Measurements from ENCODE around the gene NGDN. TPM values are rescaled to one million over a fixed set of nuclear protein-coding genes. Genes with fewer than 3 reads are reported as not detected.
A peak's percentile ranks its signal among the peaks of the same experiment; 100 is the strongest.

Gene NGDN
- total and polyA plus RNA-seq, 9 donors: 37.0 to 46.9 (median 39.6) TPM

GRCh38 chr14:23438101-23438971 lies 31.2 kb upstream of the NGDN start:
- peak; percentile 61 for DNase-seq
- Histone ChIP-seq H3K4me1 (ENCODE audit: control insufficient read depth, insufficient read depth, low read length) (peaks cover 86% of the 10 kb centered on the region), H3K27ac (ENCODE audit: low read length) (peak overlapping the region; percentile 88), H3K27me3 (ENCODE audit: control insufficient read depth, insufficient read depth, low read length) (no peaks in the 10 kb centered on the region), H3K36me3 (ENCODE audit: control insufficient read depth, insufficient read depth, low read length) (no peaks in the 10 kb centered on the region), H3K9me3 (replicated peaks; ENCODE audit: control insufficient read depth, low read depth, low read length) (no peaks in the 10 kb centered on the region), H3K4me3 (ENCODE audit: low read length) (no peak overlapping the region)
- WGBS (ENCODE audit: insufficient coverage): 32% methylated on average over 12 of the region's 15 CpGs

- no peak for DNase-seq
- H3K4me1 ChIP-seq (ENCODE audit: control insufficient read depth, insufficient read depth, low read length): peaks cover 93% of the 10 kb centered on the region
- no peaks in the 10 kb centered on the region for H3K9me3 ChIP-seq (replicated peaks; ENCODE audit: control insufficient read depth, low read depth, low read length)
- H3K36me3 ChIP-seq (ENCODE audit: control insufficient read depth, insufficient read depth, low read length): no peaks in the 10 kb centered on the region
- 89% methylated on average over 5 of the region's 6 CpGs for WGBS (ENCODE audit: insufficient coverage)
- peak overlapping the region; percentile 88 for H3K27ac ChIP-seq (ENCODE audit: low read length)
- H3K4me3 ChIP-seq (ENCODE audit: low read length): no peak overlapping the region
- no peaks in the 10 kb centered on the region for H3K27me3 ChIP-seq (ENCODE audit: control insufficient read depth, insufficient read depth, low read length)
Measured at GRCh38 chr14:23439107-23439835, 30.2 kb upstream of the NGDN start.

- Histone ChIP-seq H3K4me1 (ENCODE audit: control insufficient read depth, insufficient read depth, low read length) (peaks cover 87% of the 10 kb centered on the region), H3K36me3 (ENCODE audit: control insufficient read depth, insufficient read depth, low read length) (no peaks in the 10 kb centered on the region), H3K27me3 (ENCODE audit: control insufficient read depth, insufficient read depth, low read length) (no peaks in the 10 kb centered on the region), H3K9me3 (replicated peaks; ENCODE audit: control insufficient read depth, low read depth, low read length) (no peaks in the 10 kb centered on the region), H3K27ac (ENCODE audit: low read length) (peak overlapping the region; percentile 47), H3K4me3 (ENCODE audit: low read length) (no peak overlapping the region)
- WGBS (ENCODE audit: insufficient coverage): 17% methylated on average over 1 of the region's 1 CpG
- no peak for DNase-seq
Measured at GRCh38 chr14:23441076-23441475, 28.4 kb upstream of the NGDN start.

GRCh38 chr14:23442721-23443356 lies 26.7 kb upstream of the NGDN start:
- Histone ChIP-seq H3K9me3 (replicated peaks; ENCODE audit: control insufficient read depth, low read depth, low read length) (no peaks in the 10 kb centered on the region), H3K4me3 (ENCODE audit: low read length) (no peak overlapping the region), H3K36me3 (ENCODE audit: control insufficient read depth, insufficient read depth, low read length) (no peaks in the 10 kb centered on the region), H3K27me3 (ENCODE audit: control insufficient read depth, insufficient read depth, low read length) (no peaks in the 10 kb centered on the region), H3K27ac (ENCODE audit: low read length) (peak overlapping the region; percentile 76), H3K4me1 (ENCODE audit: control insufficient read depth, insufficient read depth, low read length) (peaks cover 76% of the 10 kb centered on the region)
- 70% methylated on average over 9 of the region's 9 CpGs for WGBS (ENCODE audit: insufficient coverage)
- DNase-seq: no peak

- H3K36me3 ChIP-seq (ENCODE audit: control insufficient read depth, insufficient read depth, low read length): no peaks in the 10 kb centered on the region
- H3K27ac ChIP-seq (ENCODE audit: low read length): peak overlapping the region; percentile 76
- no peaks in the 10 kb centered on the region for H3K27me3 ChIP-seq (ENCODE audit: control insufficient read depth, insufficient read depth, low read length)
- H3K4me3 ChIP-seq (ENCODE audit: low read length): no peak overlapping the region
- no peaks in the 10 kb centered on the region for H3K9me3 ChIP-seq (replicated peaks; ENCODE audit: control insufficient read depth, low read depth, low read length)
- DNase-seq: peak; percentile 23
- 72% methylated on average over 5 of the region's 11 CpGs for WGBS (ENCODE audit: insufficient coverage)
- peaks cover 71% of the 10 kb centered on the region for H3K4me1 ChIP-seq (ENCODE audit: control insufficient read depth, insufficient read depth, low read length)
Measured at GRCh38 chr14:23443411-23443812, 26.1 kb upstream of the NGDN start.

- WGBS (ENCODE audit: insufficient coverage): 64% methylated on average over 2 of the region's 6 CpGs
- H3K36me3 ChIP-seq (ENCODE audit: control insufficient read depth, insufficient read depth, low read length): no peaks in the 10 kb centered on the region
Measured at GRCh38 chr14:23443881-23444280, 25.6 kb upstream of the NGDN start.

GRCh38 chr14:23444314-23444713 lies 25.2 kb upstream of the NGDN start:
- Histone ChIP-seq H3K4me3 (ENCODE audit: low read length) (no peak overlapping the region), H3K4me1 (ENCODE audit: control insufficient read depth, insufficient read depth, low read length) (peaks cover 62% of the 10 kb centered on the region), H3K36me3 (ENCODE audit: control insufficient read depth, insufficient read depth, low read length) (no peaks in the 10 kb centered on the region), H3K27ac (ENCODE audit: low read length) (peak overlapping the region; percentile 76), H3K27me3 (ENCODE audit: control insufficient read depth, insufficient read depth, low read length) (no peaks in the 10 kb centered on the region), H3K9me3 (replicated peaks; ENCODE audit: control insufficient read depth, low read depth, low read length) (no peaks in the 10 kb centered on the region)
- no CpG with 5 or more reads among the region's 1 CpG for whole genome bisulfite sequencing (ENCODE audit: insufficient coverage)
- DNase-seq: peak; percentile 37

More at GRCh38 chr14:23443881-23444280, 25.6 kb upstream of the NGDN start:
- Histone ChIP-seq H3K27me3 (ENCODE audit: control insufficient read depth, insufficient read depth, low read length) (no peaks in the 10 kb centered on the region), H3K9me3 (replicated peaks; ENCODE audit: control insufficient read depth, low read depth, low read length) (no peaks in the 10 kb centered on the region), H3K4me1 (ENCODE audit: control insufficient read depth, insufficient read depth, low read length) (peaks cover 66% of the 10 kb centered on the region), H3K27ac (ENCODE audit: low read length) (peak overlapping the region; percentile 76), H3K4me3 (ENCODE audit: low read length) (no peak overlapping the region)
- no peak for DNase-seq

- Histone ChIP-seq H3K36me3 (ENCODE audit: control insufficient read depth, insufficient read depth, low read length) (no peaks in the 10 kb centered on the region), H3K4me3 (ENCODE audit: low read length) (no peak overlapping the region), H3K27me3 (ENCODE audit: control insufficient read depth, insufficient read depth, low read length) (no peaks in the 10 kb centered on the region), H3K4me1 (ENCODE audit: control insufficient read depth, insufficient read depth, low read length) (peaks cover 49% of the 10 kb centered on the region), H3K9me3 (replicated peaks; ENCODE audit: control insufficient read depth, low read depth, low read length) (no peaks in the 10 kb centered on the region), H3K27ac (ENCODE audit: low read length) (peak overlapping the region; percentile 63)
- DNase-seq: no peak
- no CpG with 5 or more reads among the region's 4 CpGs for WGBS (ENCODE audit: insufficient coverage)
Measured at GRCh38 chr14:23445773-23446172, 23.7 kb upstream of the NGDN start.

GRCh38 chr14:23446291-23446851 lies 23.1 kb upstream of the NGDN start:
- H3K4me3 ChIP-seq (ENCODE audit: low read length): no peak overlapping the region

More at GRCh38 chr14:23446291-23446851, 23.1 kb upstream of the NGDN start:
- no peak for DNase-seq
- Histone ChIP-seq H3K36me3 (ENCODE audit: control insufficient read depth, insufficient read depth, low read length) (no peaks in the 10 kb centered on the region), H3K4me1 (ENCODE audit: control insufficient read depth, insufficient read depth, low read length) (peaks cover 43% of the 10 kb centered on the region), H3K27me3 (ENCODE audit: control insufficient read depth, insufficient read depth, low read length) (no peaks in the 10 kb centered on the region), H3K9me3 (replicated peaks; ENCODE audit: control insufficient read depth, low read depth, low read length) (no peaks in the 10 kb centered on the region), H3K27ac (ENCODE audit: low read length) (peak overlapping the region; percentile 63)
- WGBS (ENCODE audit: insufficient coverage): 52% methylated on average over 2 of the region's 4 CpGs
